Glomerular endothelial cell (primary cell): ENCODE measurements around the gene MRPL45. TPM values are rescaled to one million over a fixed set of nuclear protein-coding genes. Genes with fewer than 3 reads are reported as not detected.
"Not testable (repeated sequence)": the region's sequence is repeated elsewhere in the genome, so short reads cannot be mapped to it uniquely, and the experiment has no call there.

Experiments used
- DNase-seq: peaks from one replicate; pipeline ENCODE4 v3.0.0-alpha.2; 2011; ENCODE audit warnings: low read depth, low spot score; ENCODE audit errors: extremely low read depth
- total RNA-seq: library from RNA; depleted of rRNA; stranded (reverse); fragments of >200 nt; gene quantifications from 2 replicates; pipeline ENCODE4 v1.2.3, GENCODE V29; 2015

The MRPL45 gene
- total RNA-seq: 24.4 and 45.0 TPM in 2 replicates

GRCh38 chr17:38296834-38297517 lies at the start of gene MRPL45:
TSS of gene MRPL45 (plus strand) at chr17:38297168. CDS start at chr17:38297184, 16 bp downstream.
- DNase-seq: peak; percentile 47

GRCh38 chr17:38253191-38253590 lies 43.8 kb upstream of the MRPL45 start:
- DNase-seq: not testable (repeated sequence)

- not testable (repeated sequence) for DNase-seq
Measured at GRCh38 chr17:38254357-38254756, 42.6 kb upstream of the MRPL45 start.

GRCh38 chr17:38257013-38257621 lies 39.9 kb upstream of the MRPL45 start:
- not testable (repeated sequence) for DNase-seq

GRCh38 chr17:38265974-38266506 lies 30.9 kb upstream of the MRPL45 start:
- not testable (repeated sequence) for DNase-seq

- not testable (repeated sequence) for DNase-seq
Measured at GRCh38 chr17:38266571-38266970, 30.4 kb upstream of the MRPL45 start.

- not testable (repeated sequence) for DNase-seq
Measured at GRCh38 chr17:38268138-38268537, 28.8 kb upstream of the MRPL45 start.

GRCh38 chr17:38269045-38269444 lies 27.9 kb upstream of the MRPL45 start:
- DNase-seq: not testable (repeated sequence)

GRCh38 chr17:38269552-38269951 lies 27.4 kb upstream of the MRPL45 start:
- DNase-seq: not testable (repeated sequence)

- DNase-seq: not testable (repeated sequence)
Measured at GRCh38 chr17:38285994-38286393, 11.0 kb upstream of the MRPL45 start.

GRCh38 chr17:38286501-38287091 lies 10.4 kb upstream of the MRPL45 start:
- not testable (repeated sequence) for DNase-seq

- not testable (repeated sequence) for DNase-seq
Measured at GRCh38 chr17:38288217-38288827, 8.6 kb upstream of the MRPL45 start.

- DNase-seq: not testable (repeated sequence)
Measured at GRCh38 chr17:38289760-38290159, 7.2 kb upstream of the MRPL45 start.

- DNase-seq: not testable (repeated sequence)
Measured at GRCh38 chr17:38295602-38296365, 1.2 kb upstream of the MRPL45 start.

- DNase-seq: no peak
Measured at GRCh38 chr17:38315497-38315896, 18.5 kb downstream of the MRPL45 start.

GRCh38 chr17:38317081-38317480 lies 20.1 kb downstream of the MRPL45 start:
- DNase-seq: no peak

- no peak for DNase-seq
Measured at GRCh38 chr17:38320482-38320881, 23.5 kb downstream of the MRPL45 start.

- DNase-seq: no peak
Measured at GRCh38 chr17:38322156-38322779, 25.3 kb downstream of the MRPL45 start.

- DNase-seq: no peak
Measured at GRCh38 chr17:38322897-38323296, 25.9 kb downstream of the MRPL45 start.

- no peak for DNase-seq
Measured at GRCh38 chr17:38324141-38324697, 27.3 kb downstream of the MRPL45 start.
